Heart left ventricle (tissue), 16 donors: ENCODE data around the gene PGM1. TPM values are rescaled to one million over a fixed set of nuclear protein-coding genes. Genes with fewer than 3 reads are reported as not detected.

Source experiments
- ATAC-seq, 4 donors: fragments of 200-7000 bp; cut with Tn5 transposase; one replicate each; pipeline ENCODE4 v1.9.1; 2020 to 2022; ENCODE audit warnings: moderate library complexity in 4 of 4, mild to moderate bottlenecking in 3 of 4, moderate number of reproducible peaks in 1 of 4
- DNase-seq, 5 donors: peaks; one replicate each; pipeline ENCODE4 v3.0.0-alpha.2; 2020
- H3K27ac ChIP-seq, 12 donors: fragments of 200-600 bp; sonication (generic) in 4 of 12; one replicate each; pipeline versions ENCODE4 v1.5.0 to v1.8.0; 2016 to 2022; ENCODE audit warnings: mild to moderate bottlenecking in 2 of 12
- H3K27me3 ChIP-seq, 9 donors: fragments of 200-600 bp; sonication (generic) in 2 of 9; one replicate each; pipeline versions ENCODE4 v1.5.1 to v1.8.0; 2016 to 2022; ENCODE audit warnings: mild to moderate bottlenecking in 3 of 9
- H3K36me3 ChIP-seq, 9 donors: fragments of 200-600 bp; sonication (generic) in 2 of 9; one replicate each; pipeline versions ENCODE4 v1.5.0 to v1.8.0; 2018 to 2022; ENCODE audit warnings: mild to moderate bottlenecking in 2 of 9
- H3K4me1 ChIP-seq, 12 donors: fragments of 200-600 bp; sonication (generic) in 4 of 12; one replicate each; pipeline versions ENCODE4 v1.5.0 to v1.8.0; 2016 to 2022; ENCODE audit warnings: mild to moderate bottlenecking in 3 of 12
- H3K4me3 ChIP-seq, 12 donors: fragments of 200-600 bp; sonication (generic) in 4 of 12; one replicate each; pipeline versions ENCODE4 v1.5.0 to v1.8.0; 2017 to 2022; ENCODE audit warnings: mild to moderate bottlenecking in 9 of 12, moderate library complexity in 4 of 12
- H3K9me3 ChIP-seq, 12 donors: fragments of 200-600 bp; sonication (generic) in 4 of 12; one replicate each; pipeline versions ENCODE4 v1.5.0 to v1.8.0; 2016 to 2022; ENCODE audit warnings: mild to moderate bottlenecking in 1 of 12
- POLR2A ChIP-seq, 2 donors: fragments of 450-650 bp; IDR thresholded peaks; one replicate each; pipeline ENCODE4 v1.6.1; 2017; ENCODE audit warnings: antibody characterized with exemption in 2 of 2, mild to moderate bottlenecking in 2 of 2, moderate library complexity in 2 of 2
- WGBS, 4 donors: extraction: QIAGEN DNeasy Blood & Tissue Kit in 2 of 4; methylation state at CpG; one replicate each; pipeline versions ENCODE4 v1.1.5 to v1.1.7; 2013 to 2018; 5-methylcytosine and 5-hydroxymethylcytosine counted together
- intact Hi-C, 10 donors: fragments of 100-400 bp; cut with DNase I; formaldehyde crosslinking; loops; one replicate each; pipeline versions ENCODE4 v1.11.1 to v1.14.2; 2022
- polyA plus RNA-seq, 2 donors: library from polyadenylated mRNA; stranded (reverse); fragments of 200-250 nt; gene quantifications; one replicate each; pipeline ENCODE4 v1.2.3, GENCODE V29; 2013
- total RNA-seq, 9 donors: library from RNA; depleted of rRNA in 2 of 9; stranded (reverse); fragments of >200 nt in 2 of 9; fragmentation: NEBNext Ultra II Directional in 3 of 9; extraction: Animal tissue kit (Norgen Biotek cat#: 25700) in 3 of 9; gene quantifications; one replicate each; pipeline versions ENCODE4 v1.1.0 to v1.2.4, GENCODE V29; 2016 to 2023
- TF ChIP-seq, protein P1 (sequence below), 12 donors: fragments of 200-600 bp; sonication (generic) in 4 of 12; IDR thresholded peaks; one replicate each; pipeline versions ENCODE4 v1.5.0 to v1.8.0; 2018 to 2022; ENCODE audit warnings: antibody characterized with exemption in 12 of 12, mild to moderate bottlenecking in 5 of 12
- donor health status: ischemic (EF 13 %, LVEDD 7.1; RV severe dilation, severe dysfunction).
- donor health status: healthy with polysubstance abuse.
- donor health status: DM: no; HTN: yes; CAD: no.
- donor health status: DM: no; HTN: no; CAD: no.
- donor health status: ischemic (EF 25% LVEDD 6.9; RV normal size, moderate dysfunction).
- donor health status: ischemic (EF 25% LVEDD 5.7; RV mildly dilated, moderate dysfunction).
- donor health status: healthy.
- donor health status: DM: yes; HTN: yes; CAD: no.
- donor health status: ischemic (EF 35%, LVEDD 5.7; RV mildly dilated, moderate dysfunction).
- donor health status: nonischemic (EF 11% LVEDD 7.7; RV severe dilation, severe dysfunction).
- donor health status: DM: yes; HTN: yes; CAD: no.
- donor health status: PGD.
- donor health status: ischemic (EF 29% LVEDD 5.4; RV normal size, mild dysfunction).
- donor health status: nonischemic (EF 23%, LVEDD 6.1; RV moderate dilation, normal function).

PGM1 gene
- total and polyA plus RNA-seq, 11 donors: 51.4 to 419 (median 258) TPM

DNA sequence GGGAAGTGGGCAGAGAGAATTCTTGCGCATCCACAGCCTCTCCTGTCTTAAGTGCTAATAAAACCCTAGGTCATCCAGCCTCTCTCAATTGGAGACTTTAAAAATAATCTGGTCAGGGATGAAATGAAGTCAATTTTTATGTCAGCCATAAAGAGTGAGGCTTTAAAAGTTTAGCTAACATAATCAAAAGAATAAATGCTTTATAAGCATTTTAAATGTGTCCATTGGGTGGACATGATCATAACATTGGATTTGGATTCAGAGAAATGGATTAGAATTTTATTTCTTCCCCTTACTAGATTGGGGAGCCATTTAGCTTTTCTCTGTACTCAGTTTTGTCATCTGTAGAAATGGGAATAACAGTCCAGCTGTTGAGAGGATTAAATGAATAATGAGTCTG, 55.5 kb downstream of the PGM1 start:
- Histone ChIP-seq H3K27ac (no peak overlapping the region), H3K27me3 (no peaks in the 10 kb centered on the region), H3K36me3 (peaks cover 0 to 59% (median 52%) of the 10 kb centered on the region in 9 donors), H3K4me1 (peaks cover 0 to 29% (median 17%) of the 10 kb centered on the region in 12 donors), H3K9me3 (no peaks in the 10 kb centered on the region), H3K4me3 (no peak overlapping the region)
- TF ChIP-seq, protein P1, sequence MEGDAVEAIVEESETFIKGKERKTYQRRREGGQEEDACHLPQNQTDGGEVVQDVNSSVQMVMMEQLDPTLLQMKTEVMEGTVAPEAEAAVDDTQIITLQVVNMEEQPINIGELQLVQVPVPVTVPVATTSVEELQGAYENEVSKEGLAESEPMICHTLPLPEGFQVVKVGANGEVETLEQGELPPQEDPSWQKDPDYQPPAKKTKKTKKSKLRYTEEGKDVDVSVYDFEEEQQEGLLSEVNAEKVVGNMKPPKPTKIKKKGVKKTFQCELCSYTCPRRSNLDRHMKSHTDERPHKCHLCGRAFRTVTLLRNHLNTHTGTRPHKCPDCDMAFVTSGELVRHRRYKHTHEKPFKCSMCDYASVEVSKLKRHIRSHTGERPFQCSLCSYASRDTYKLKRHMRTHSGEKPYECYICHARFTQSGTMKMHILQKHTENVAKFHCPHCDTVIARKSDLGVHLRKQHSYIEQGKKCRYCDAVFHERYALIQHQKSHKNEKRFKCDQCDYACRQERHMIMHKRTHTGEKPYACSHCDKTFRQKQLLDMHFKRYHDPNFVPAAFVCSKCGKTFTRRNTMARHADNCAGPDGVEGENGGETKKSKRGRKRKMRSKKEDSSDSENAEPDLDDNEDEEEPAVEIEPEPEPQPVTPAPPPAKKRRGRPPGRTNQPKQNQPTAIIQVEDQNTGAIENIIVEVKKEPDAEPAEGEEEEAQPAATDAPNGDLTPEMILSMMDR (IDR thresholded peaks at IDR 0.05): no peak
- TF ChIP-seq POLR2A (IDR thresholded peaks at IDR 0.05): no peak
- WGBS, 4 donors: 93 to 100% (median 99%) methylated on average over 1 of the region's 1 CpG
- intact Hi-C loops: no loop called here
- no peak for DNase-seq
- no peak for ATAC-seq

GRCh38 chr1:63651161-63651701, 58.0 kb downstream of the PGM1 start:
- intact Hi-C loops: no loop called here
- Histone ChIP-seq H3K9me3 (no peaks in the 10 kb centered on the region), H3K4me1 (peaks cover 0 to 6% (median under 1%) of the 10 kb centered on the region in 12 donors), H3K27ac (no peak overlapping the region), H3K36me3 (peaks cover 0 to 85% (median 66%) of the 10 kb centered on the region in 9 donors), H3K27me3 (no peaks in the 10 kb centered on the region), H3K4me3 (no peak overlapping the region)
- TF ChIP-seq POLR2A (IDR thresholded peaks at IDR 0.05): no peak
- TF ChIP-seq, protein P1 (IDR thresholded peaks at IDR 0.05): no peak
- ATAC-seq (no peak), DNase-seq (no peak)
- WGBS, 4 donors: 81 to 91% (median 86%) methylated on average over 6 of the region's 6 CpGs

DNA sequence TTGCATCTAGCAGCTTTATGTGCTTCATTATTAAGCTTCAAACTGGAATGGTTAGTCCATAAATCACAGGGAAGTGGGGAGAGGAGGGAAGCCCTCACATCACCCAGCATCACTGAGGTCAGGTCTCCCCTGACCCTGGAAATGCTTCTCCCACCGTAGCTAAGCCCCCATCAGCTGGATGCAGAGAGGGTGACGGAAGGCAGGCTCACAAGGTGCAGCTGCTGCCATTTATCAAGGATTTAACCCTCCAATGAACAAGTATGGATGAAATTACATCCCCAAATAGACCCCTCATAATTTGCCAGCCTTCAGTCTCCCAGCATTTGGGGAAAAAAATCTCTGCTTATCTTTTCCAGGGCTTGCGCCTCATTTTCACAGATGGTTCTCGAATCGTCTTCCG, 60.8 kb downstream of the PGM1 start:
- no peak overlapping the region for H3K27ac ChIP-seq
- intact Hi-C loops: no loop called here
- H3K4me3 ChIP-seq: no peak overlapping the region
- peaks cover 0 to 90% (median 52%) of the 10 kb centered on the region in 9 donors for H3K36me3 ChIP-seq
- H3K9me3 ChIP-seq: no peaks in the 10 kb centered on the region
- 79 to 92% (median 89%) methylated on average over 6 of the region's 6 CpGs for WGBS, 4 donors
- no peaks in the 10 kb centered on the region for H3K27me3 ChIP-seq
- H3K4me1 ChIP-seq: peaks cover 0 to 6% (median 0%) of the 10 kb centered on the region in 12 donors
- ATAC-seq (no peak), DNase-seq (no peak)
- TF ChIP-seq POLR2A (IDR thresholded peaks at IDR 0.05): no peak
- TF ChIP-seq, protein P1 (IDR thresholded peaks at IDR 0.05): no peak

DNA sequence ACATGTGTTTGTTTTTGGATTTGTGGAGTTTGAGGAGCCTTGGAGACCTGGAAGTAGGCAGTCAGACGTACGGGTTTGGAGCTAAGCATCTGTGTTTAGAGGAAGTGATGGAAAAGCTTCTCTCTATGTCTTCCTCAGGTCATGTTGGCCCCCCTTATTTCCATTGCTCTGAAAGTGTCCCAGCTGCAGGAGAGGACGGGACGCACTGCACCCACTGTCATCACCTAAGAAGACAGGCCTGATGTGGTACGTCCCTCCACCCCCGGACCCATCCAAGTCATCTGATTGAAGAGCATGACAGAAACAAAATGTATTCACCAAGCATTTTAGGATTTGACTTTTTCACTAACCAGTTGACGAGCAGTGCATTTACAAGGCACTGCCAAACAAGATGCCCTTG, 66.2 kb downstream of the PGM1 start:
- H3K4me3 ChIP-seq: no peak overlapping the region
- no peaks in the 10 kb centered on the region for H3K27me3 ChIP-seq
- DNase-seq (no peak), ATAC-seq (peak in 2 of 4 donors; percentile 18 to 55)
- peaks cover 0 to 22% (median 2%) of the 10 kb centered on the region in 12 donors for H3K4me1 ChIP-seq
- WGBS, 4 donors: 68 to 88% (median 82%) methylated on average over 7 of the region's 7 CpGs
- no peak for TF ChIP-seq POLR2A (IDR thresholded peaks at IDR 0.05)
- TF ChIP-seq, protein P1 (IDR thresholded peaks at IDR 0.05): no peak
- intact Hi-C loops: no loop called here
- peaks cover 0 to 54% (median 23%) of the 10 kb centered on the region in 9 donors for H3K36me3 ChIP-seq
- no peaks in the 10 kb centered on the region for H3K9me3 ChIP-seq
- H3K27ac ChIP-seq: no peak overlapping the region
